Suppressor macrophage treated with lipopolysaccharide for 4 hours (primary cell): ENCODE data around the gene DYSF.
A peak's percentile ranks its signal among the peaks of the same experiment; 100 is the strongest.

ENCODE experiments used
- DNase-seq: peaks from one replicate; pipeline ENCODE4 v3.0.0-alpha.2; 2020

The DYSF gene

DNA sequence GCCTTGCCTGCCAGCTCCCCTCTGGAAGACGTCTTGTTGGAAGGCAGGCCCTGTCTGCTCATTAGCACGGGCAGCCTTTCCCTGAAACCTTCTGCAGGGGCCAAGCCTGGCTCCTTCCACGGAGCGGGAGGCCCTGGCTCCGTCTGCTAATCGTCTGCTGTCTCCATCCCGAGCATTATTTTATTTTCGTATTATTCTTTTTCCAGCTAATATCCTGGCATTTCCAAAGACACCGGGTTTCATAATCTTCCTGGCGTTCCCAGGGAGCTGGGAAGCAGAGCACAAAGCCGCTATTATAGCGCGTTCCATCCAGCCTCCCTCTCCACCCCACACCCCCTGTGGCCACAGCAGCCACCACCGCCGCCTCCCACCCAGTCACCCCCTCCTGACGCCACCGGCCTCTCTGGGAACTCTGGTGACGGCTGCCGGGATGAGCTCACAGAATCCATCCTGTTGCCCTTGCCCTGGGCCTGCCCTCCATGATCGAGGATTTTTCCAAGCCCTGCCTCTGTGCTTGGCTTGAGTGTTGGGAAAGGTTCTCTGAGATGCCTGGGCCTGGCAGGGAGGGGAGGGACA lies 125.5 kb downstream of the DYSF start:
- no peak for DNase-seq

- no peak for DNase-seq
Measured at GRCh38 chr2:71581026-71581425, 127.7 kb downstream of the DYSF start.

GRCh38 chr2:71583876-71584275 lies 130.5 kb downstream of the DYSF start:
- no peak for DNase-seq

DNA sequence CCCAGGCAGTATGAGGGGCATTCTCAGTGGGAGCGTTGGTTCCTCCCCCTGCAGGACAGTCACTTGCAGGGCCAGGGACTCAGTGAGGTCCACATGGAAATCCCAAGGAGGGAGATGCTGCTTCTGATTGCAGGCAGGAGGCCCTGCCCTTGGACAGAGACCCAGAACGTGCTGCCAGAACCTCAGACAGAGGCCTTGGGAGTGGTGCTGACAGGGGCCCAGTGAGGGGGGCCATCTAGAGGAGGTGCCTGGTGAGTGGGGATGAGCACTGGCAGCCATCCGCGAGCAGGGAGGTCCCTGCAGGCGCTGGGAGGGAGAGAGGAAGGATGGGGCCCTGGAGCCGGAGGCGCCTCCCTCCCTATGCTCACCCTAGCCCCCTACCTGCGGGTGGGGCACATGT lies 133.1 kb downstream of the DYSF start:
- no peak for DNase-seq

DNA sequence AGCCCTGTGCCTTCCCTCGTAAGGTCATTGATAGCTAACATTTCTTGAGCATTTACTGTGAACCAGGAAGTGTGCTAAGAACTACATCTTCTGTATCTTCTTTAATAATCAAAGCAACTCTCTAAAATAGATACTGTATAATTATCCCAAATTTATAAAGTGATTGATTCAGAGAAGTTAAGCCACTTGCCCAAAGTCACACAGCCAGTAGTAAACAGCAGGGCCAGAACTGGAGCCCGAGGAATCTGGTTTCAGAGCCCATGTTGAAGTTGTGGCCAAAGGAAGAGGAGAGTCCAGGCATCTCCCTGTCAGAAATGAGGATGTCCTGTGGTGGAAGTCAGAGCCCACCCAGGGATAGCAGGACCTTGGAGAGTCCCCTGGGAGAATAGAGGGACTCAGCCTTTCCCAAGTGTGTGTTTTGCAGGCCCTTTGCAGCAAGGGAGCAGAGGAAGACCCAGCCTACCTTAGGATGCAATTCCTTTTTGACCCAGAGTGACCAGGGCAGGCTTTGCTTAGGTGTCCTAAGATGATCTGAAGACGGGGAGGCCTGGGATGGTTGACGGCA lies 134.2 kb downstream of the DYSF start:
- DNase-seq, result no peak

DNA sequence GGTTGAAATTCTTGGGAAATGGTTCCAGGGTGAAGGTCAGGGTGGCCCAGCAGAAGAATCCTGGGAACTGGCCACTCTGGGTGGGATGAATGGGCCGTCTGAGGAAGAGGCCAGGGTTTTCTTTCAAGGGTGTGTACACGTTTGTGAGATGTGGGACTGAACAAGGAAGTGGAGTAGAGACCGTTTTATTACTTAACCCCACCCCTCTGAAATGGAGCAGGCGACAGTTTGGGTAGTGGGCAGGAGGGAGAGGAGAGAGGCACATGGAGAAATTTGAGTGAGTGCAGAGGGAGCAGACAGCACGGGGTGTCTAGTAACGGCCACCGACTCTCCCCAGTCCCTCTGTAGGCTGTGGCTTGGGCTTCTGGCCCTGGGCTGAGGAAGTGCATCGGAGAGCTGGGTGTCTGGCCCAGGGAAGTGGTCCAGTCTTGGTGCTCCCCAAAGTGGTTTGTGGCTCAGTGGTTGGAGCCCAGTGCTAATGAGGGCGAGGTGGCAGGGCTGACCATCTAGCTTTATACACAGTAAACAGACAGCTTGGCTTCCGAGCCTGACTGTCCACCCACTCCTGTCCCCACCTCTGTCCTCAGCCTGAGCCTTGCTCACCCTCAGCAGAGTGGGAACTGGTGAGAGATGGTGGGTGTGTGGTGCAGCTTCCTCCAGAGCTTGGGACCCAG lies 135.3 kb downstream of the DYSF start:
- DNase-seq, result no peak

DNA sequence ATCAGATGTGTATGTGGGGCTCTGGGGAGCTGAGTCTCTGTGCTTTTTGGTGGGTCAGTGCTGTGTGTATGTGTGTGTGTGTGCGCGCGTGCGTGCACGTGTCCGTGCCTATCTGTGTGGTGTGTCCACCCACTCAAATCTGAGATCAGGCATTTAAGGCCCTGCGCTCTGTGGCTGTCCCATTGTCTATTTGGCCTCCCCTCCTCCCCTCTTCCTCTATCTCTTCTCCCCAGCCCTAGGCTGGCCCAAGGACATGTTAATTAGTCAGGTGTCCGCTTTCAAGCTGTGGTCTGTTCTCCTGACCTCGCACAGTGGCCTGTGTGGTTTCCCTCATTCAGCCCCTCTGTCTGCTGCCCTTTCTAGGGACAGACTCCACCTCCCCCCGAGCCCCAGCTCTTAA lies 136.4 kb downstream of the DYSF start:
- no peak for DNase-seq

DNA sequence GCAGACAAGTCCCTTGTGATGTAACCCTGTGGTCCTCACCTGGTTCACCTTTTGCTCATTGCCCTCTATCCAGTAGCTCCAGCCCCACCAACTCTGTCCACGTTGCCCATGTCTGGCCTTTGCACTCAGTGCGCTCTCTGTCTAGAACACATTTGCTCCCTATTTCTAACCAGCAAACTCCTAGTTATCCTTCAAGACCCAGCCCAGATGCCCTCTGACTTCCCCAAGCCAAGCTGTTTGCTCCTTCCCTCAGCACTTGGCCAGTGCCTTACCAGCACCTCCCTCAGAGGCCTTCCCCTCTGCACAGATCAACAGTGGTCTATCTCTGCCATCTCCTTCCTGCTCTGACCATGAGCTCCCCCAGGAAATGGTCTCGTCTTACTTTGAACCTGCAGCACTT lies 137.7 kb downstream of the DYSF start:
- DNase-seq, result no peak

DNA sequence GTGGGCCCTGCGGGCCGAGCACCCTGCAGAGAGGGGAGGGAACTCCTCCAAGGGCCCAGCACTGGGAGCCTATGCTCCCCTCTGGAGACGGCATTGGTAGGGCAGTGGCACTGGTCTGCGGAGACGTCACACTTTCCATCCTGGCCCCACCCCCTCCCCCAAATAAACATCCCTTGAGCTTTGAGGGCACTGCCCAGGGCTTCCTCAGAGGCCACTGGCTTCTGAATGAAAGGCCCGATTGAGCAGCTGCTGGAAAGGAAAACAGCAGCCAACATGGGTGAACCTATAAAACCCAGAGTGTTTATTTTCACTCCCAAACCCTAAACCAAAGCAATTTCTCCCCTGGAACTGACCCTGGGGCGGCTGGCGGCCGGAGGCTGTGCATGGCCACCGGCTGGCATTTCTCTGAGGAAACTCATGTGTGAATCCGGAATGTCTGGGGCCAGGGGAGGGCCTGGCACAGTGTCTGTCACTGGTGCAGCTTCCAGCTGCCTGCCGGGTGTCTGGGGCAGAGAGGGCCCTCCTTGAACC lies 138.9 kb downstream of the DYSF start:
- DNase-seq, result no peak

GRCh38 chr2:71595569-71595968 lies 142.2 kb downstream of the DYSF start:
- no peak for DNase-seq

GRCh38 chr2:71596011-71596410 lies 142.7 kb downstream of the DYSF start:
- no peak for DNase-seq

- DNase-seq, result no peak
Measured at GRCh38 chr2:71597756-71598155, 144.4 kb downstream of the DYSF start.

DNA sequence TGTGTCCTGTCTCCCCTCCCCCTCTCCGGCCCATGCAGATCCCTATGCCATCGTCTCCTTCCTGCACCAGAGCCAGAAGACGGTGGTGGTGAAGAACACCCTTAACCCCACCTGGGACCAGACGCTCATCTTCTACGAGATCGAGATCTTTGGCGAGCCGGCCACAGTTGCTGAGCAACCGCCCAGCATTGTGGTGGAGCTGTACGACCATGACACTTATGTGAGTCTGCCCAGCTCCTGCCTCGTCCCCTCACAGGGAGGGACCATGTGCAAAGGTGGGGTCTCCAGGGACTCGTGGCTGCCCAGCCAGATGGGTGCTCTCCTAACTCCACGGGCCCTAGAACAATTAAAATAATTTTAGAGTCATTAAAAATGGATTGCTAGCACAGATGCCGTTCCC lies 145.2 kb downstream of the DYSF start:
- DNase-seq, result no peak

DNA sequence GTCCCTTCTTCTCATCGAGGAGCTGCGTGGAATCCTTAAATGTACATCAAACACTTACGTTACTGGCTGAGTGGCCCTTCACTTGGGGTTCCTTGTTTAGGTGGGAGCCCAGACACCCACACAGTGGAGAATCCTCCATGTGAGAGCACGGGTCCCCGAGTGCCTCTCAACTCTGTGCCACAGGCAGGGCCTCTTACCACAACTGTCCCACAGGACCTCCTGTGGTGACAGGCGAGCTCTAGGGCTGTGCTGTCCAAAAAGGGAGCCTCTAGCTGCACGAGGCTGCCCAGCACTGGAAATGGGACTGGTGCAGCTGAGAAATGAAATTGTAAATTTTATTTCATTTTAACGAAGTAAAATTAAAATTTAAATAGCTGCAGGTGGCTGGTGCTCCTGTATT lies 145.7 kb downstream of the DYSF start:
- no peak for DNase-seq

GRCh38 chr2:71599646-71600236 lies 146.4 kb downstream of the DYSF start:
- DNase-seq, result no peak

DNA sequence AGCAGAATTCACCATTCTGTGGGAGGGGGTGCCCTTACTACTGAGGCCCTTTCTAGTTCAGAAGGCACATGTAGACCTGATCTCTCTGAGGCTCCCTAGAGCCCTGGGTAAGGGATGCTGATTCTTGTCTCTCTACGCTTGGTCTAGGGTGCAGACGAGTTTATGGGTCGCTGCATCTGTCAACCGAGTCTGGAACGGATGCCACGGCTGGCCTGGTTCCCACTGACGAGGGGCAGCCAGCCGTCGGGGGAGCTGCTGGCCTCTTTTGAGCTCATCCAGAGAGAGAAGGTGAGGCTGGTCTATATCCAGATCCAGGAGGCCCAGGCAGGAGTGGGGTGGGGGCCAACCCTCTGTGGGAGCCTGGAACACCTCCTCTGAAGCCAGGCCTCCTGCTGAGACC lies 147.2 kb downstream of the DYSF start:
- DNase-seq, result no peak

DNA sequence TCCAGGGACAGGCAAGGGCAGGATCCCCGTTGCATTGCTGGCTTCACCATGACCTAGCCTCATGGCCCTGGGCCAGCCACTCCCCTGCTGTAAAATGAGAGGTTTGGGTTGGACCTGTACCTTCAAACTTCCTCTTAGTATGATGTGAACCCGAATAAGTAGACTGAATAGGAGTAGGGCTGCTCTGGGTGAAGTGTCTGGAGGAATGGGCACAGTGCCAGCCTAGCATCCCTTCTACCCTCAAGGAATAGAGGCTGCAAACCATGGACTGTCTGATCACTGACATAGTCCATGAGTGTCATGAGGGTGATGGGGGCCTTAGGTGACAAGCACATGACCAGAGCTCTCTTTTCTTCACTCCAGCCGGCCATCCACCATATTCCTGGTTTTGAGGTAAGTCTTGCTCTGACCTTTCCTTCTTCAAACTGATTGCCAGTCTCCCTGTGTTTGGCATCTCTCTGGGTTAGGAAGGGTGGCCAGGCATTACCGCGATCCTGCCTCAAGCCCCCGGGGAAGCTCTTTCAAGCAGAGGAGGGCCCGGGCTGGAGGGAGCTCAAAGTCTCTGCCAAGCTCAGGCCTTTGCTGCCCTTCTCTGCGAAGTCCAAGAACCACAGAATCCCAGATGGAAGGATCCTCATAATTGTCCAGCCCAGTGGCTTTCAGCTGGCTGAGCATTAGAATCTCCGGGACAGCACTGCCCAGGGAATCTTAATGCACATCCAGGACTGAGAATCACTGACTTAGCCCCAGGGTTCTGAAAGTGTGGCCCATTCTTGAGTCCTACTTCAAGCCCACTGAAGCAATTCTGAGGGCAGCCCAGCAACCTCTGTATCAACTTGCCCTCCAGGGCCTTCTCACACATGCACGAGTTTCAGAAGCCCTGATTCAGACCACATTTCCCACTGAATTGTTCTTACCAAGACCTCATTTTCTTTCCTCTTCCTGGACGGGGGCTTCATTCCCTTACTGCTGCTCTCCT lies 148.1 kb downstream of the DYSF start:
- no peak for DNase-seq

DNA sequence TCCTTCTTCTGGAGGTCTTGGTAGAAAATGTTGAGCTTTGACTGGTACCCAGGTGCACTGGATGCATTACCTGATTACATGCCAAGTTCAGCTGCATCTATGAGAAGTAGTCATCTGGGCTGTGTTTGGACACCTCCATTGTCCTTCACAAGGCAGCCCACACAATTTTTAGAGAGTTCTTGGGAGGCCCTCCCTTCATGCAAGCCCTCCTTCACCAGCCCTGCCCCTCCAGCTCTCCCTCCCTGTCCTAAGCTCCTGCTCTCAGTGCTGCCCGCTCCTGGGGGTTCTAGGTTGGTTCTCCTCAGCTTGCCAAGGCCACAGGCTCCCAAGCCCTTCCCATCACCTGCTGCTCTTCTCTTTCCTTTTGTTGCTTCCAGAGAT lies 148.7 kb downstream of the DYSF start:
- no peak for DNase-seq

GRCh38 chr2:71602581-71602980 lies 149.2 kb downstream of the DYSF start:
- DNase-seq, result no peak

GRCh38 chr2:71603311-71603811 lies 150.0 kb downstream of the DYSF start:
- DNase-seq, result peak; percentile 23

DNA sequence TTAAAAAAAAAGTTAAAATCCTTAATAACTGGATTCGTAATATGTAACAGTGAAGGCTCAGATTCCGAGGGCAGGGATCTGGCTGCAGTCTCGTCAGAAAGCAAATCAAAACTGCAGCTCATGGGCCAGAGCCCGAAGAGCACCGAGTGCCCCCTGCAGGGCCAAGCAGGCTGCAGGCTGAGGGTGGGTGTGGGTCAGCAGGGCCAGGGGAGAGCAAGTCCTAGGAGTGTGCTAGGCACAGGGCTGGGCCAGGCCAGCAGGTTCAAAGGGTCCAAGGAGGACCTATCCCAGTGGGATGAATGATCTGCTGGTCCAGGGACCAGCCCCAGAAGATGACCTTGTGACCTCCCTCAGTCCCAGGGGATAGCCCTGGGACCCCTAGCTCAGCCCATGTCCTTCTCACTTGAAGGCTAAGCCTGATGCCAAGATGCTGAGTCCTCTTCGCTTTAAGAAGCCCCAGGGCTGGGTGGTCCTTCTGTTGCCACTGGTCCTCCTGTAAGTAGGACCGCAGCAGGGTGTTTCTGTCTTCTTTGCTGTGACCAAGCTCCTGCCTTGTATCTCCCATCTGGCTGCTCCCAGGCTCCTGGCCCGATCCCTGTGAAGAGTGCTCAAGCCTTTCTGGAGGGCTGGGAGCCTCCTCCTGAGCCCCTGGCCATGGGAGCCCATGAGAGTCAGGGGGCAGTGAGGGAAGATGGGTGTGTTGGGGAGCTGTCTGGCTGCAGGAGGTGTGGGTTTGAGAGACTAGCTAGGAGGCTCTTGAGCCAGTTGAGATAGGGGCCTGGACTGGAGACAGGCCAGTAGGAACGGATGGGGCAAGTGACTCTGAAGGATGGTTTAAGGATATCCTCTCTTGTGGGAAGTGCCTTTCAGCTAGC lies 150.7 kb downstream of the DYSF start:
- DNase-seq, result no peak

DNA sequence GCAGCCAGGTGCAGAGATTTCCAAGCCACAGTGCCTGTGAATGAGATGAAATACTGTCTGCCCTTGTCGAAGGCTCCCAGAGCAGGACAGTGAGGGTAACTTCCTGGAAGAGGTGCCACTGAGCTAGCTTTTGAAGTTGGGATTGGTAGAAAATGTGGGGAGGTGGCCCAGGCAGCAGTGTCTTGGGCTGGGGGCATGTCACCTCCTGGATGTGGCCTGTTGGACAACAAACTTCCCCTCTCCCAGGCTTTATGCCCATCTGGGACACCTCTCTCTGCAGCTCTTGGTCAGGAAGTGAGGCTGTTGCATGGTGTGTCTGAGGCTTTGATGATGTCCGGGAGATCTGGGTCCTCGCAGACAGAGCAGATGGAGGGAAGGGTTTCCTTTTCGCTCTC lies 151.4 kb downstream of the DYSF start:
- DNase-seq, result no peak
